ENCODE measurements around the gene LRRC4C. TPM values are rescaled to one million over a fixed set of nuclear protein-coding genes. Genes with fewer than 3 reads are reported as not detected.

The LRRC4C gene
- total and polyA plus RNA-seq, 10 of the 15 experiments (the other 5 are each of a cell fraction or from before 2014, with no cell fraction given) = 1.5 TPM; not detected in 9

DNA sequence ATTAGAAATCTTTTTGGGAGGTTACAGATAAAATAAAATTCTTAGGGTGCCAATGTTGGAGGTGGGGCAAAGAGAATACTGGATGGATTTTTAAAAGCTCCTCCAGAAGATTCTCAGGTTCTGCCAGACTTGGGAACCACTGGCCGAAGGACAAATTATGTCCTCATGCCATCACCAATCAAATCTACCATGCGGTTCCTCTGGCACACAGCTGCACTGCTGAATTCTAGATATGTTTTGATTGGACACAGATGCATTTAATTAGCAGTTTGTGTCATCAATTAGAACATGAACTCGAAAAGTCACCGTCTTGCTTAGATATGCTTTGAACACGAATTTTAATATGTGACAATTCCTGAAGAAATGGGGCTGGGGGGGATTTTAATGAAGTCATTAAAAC, 1269.2 kb downstream of the LRRC4C start:
- ChIA-PET RAD21 (ENCODE audit: unreplicated experiment) (no interaction called here), POLR2A (no interaction called here), CTCF (no interaction called here), SMC1A (ENCODE audit: uncharacterized antibody, unreplicated experiment) (no interaction called here)
- Histone ChIP-seq H3K27ac (ENCODE audit: control insufficient read depth, insufficient read depth) (no peak overlapping the region), H3K79me2 (ENCODE audit: control insufficient read depth, insufficient read depth, low read length) (no peaks in the 10 kb centered on the region), H3K4me2 (ENCODE audit: control insufficient read depth, insufficient read depth) (no peak overlapping the region), H3K9me3 (replicated peaks; ENCODE audit: control insufficient read depth, insufficient read depth, low read length) (no peaks in the 10 kb centered on the region), H3K4me1 (ENCODE audit: control insufficient read depth, insufficient read depth, low read length) (no peaks in the 10 kb centered on the region), H3K9ac (ENCODE audit: control insufficient read depth, insufficient read depth, low read length) (no peak overlapping the region), H3K4me3 (no peak overlapping the region), H3K36me3 (ENCODE audit: control insufficient read depth in 2 of 2, insufficient read depth in 2 of 2, low read length in 1 of 2) (no peaks in the 10 kb centered on the region), H2AFZ (ENCODE audit: control insufficient read depth, low read depth, low read length) (no peak overlapping the region), H3K27me3 (replicated peaks in 1 of 2; ENCODE audit: control insufficient read depth in 2 of 2, insufficient read depth in 2 of 2, low read length in 1 of 2) (no peaks in the 10 kb centered on the region; a peak in 1 of 4 replicates), H4K20me1 (ENCODE audit: control insufficient read depth, insufficient read depth) (no peaks in the 10 kb centered on the region)
- BruUV-seq (replicated peaks) = no TSS peak
- TF ChIP-seq KLF5 (IDR thresholded peaks at IDR 0.05; ENCODE audit: partially characterized antibody) (no peak), DPF2 (IDR thresholded peaks at IDR 0.05) (no peak), PAX5 (IDR thresholded peaks at IDR 0.05; ENCODE audit: borderline replicate concordance, low read depth, low read length) (no peak), MYC (IDR thresholded peaks at IDR 0.05; ENCODE audit: insufficient read depth, insufficient read length, insufficient replicate concordance, low read length, severe bottlenecking) (no peak), ZNF384 (IDR thresholded peaks at IDR 0.05; ENCODE audit: borderline replicate concordance, low read depth, low read length) (no peak), CHD1 (IDR thresholded peaks at IDR 0.05; ENCODE audit: low read depth, low read length) (no peak), CHD4 (IDR thresholded peaks at IDR 0.05) (no peak), RBBP5 (conservative IDR thresholded peaks at IDR 0.05) (no peak), RUNX3 (IDR thresholded peaks at IDR 0.05; ENCODE audit: low read length) (no peak), ATF2 (IDR thresholded peaks at IDR 0.05; ENCODE audit: low read length) (no peak), GATAD2B (conservative IDR thresholded peaks at IDR 0.05; ENCODE audit: low read depth) (no peak), RELB (IDR thresholded peaks at IDR 0.05; ENCODE audit: low read depth) (no peak)
- TF ChIP-seq, protein P1, sequence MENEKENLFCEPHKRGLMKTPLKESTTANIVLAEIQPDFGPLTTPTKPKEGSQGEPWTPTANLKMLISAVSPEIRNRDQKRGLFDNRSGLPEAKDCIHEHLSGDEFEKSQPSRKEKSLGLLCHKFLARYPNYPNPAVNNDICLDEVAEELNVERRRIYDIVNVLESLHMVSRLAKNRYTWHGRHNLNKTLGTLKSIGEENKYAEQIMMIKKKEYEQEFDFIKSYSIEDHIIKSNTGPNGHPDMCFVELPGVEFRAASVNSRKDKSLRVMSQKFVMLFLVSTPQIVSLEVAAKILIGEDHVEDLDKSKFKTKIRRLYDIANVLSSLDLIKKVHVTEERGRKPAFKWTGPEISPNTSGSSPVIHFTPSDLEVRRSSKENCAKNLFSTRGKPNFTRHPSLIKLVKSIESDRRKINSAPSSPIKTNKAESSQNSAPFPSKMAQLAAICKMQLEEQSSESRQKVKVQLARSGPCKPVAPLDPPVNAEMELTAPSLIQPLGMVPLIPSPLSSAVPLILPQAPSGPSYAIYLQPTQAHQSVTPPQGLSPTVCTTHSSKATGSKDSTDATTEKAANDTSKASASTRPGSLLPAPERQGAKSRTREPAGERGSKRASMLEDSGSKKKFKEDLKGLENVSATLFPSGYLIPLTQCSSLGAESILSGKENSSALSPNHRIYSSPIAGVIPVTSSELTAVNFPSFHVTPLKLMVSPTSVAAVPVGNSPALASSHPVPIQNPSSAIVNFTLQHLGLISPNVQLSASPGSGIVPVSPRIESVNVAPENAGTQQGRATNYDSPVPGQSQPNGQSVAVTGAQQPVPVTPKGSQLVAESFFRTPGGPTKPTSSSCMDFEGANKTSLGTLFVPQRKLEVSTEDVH (IDR thresholded peaks at IDR 0.05; ENCODE audit: low read depth, partially characterized antibody) = no peak
- TF ChIP-seq, protein P2, sequence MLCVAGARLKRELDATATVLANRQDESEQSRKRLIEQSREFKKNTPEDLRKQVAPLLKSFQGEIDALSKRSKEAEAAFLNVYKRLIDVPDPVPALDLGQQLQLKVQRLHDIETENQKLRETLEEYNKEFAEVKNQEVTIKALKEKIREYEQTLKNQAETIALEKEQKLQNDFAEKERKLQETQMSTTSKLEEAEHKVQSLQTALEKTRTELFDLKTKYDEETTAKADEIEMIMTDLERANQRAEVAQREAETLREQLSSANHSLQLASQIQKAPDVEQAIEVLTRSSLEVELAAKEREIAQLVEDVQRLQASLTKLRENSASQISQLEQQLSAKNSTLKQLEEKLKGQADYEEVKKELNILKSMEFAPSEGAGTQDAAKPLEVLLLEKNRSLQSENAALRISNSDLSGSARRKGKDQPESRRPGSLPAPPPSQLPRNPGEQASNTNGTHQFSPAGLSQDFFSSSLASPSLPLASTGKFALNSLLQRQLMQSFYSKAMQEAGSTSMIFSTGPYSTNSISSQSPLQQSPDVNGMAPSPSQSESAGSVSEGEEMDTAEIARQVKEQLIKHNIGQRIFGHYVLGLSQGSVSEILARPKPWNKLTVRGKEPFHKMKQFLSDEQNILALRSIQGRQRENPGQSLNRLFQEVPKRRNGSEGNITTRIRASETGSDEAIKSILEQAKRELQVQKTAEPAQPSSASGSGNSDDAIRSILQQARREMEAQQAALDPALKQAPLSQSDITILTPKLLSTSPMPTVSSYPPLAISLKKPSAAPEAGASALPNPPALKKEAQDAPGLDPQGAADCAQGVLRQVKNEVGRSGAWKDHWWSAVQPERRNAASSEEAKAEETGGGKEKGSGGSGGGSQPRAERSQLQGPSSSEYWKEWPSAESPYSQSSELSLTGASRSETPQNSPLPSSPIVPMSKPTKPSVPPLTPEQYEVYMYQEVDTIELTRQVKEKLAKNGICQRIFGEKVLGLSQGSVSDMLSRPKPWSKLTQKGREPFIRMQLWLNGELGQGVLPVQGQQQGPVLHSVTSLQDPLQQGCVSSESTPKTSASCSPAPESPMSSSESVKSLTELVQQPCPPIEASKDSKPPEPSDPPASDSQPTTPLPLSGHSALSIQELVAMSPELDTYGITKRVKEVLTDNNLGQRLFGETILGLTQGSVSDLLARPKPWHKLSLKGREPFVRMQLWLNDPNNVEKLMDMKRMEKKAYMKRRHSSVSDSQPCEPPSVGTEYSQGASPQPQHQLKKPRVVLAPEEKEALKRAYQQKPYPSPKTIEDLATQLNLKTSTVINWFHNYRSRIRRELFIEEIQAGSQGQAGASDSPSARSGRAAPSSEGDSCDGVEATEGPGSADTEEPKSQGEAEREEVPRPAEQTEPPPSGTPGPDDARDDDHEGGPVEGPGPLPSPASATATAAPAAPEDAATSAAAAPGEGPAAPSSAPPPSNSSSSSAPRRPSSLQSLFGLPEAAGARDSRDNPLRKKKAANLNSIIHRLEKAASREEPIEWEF (IDR thresholded peaks at IDR 0.05; ENCODE audit: insufficient replicate concordance, low read depth, low read length) = no peak
- FAIRE-seq (no peak), ATAC-seq (no peak), DNase-seq (ENCODE audit: low read depth, low spot score) (no peak)
- in situ Hi-C loops (cut with MboI) = no loop called here
- intact Hi-C loops (cut with micrococcal nuclease; ENCODE audit: unreplicated experiment) = no loop called here
- 43% methylated on average over 5 of the region's 5 CpGs for WGBS (ENCODE audit: insufficient coverage, insufficient replicate concordance, low lambda C conversion rate, missing lambda C conversion rate)
